Measurements from ENCODE around the gene SDR42E2.
"Not testable (repeated sequence)": the region's sequence is repeated elsewhere in the genome, so short reads cannot be mapped to it uniquely, and the experiment has no call there.

Gene SDR42E2

DNA sequence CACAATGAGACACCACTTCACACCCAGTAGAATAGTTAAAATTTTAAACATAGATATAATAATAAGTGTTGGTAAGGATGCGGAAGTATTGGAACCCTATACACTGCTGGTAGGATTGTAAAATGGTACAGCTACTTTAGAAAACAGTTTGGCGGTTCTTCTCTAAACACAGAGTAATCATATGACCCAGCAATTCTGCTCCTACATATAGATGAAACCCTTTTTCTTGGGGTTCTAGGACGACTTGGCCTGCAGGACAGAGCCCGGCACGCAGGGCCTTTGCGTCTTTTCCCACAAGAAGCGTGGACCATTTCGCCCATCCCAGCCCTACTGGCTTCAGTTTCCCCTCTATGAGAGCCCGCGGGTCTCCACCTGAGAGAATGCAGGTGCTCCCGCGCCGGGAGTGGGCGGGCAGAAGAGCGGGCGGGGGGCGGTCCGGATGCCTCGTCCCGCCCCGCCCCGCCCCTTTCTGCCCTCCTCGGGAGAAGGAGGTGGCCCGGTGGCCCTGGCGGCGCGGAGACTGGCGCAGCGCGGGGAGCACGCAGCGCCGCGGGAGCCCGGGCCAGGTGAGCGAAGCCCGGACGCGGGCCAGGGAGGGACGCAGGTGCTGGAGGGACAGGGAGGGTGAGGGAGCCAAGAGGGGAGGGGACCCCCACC lies at the start of gene SDR42E2:
SDR42E2 (plus strand) TSS at position 508 of the 657 bp plus-strand sequence. CDS start 3,077 bp downstream, outside the sequence.
- peak; percentile 20 for DNase-seq (ENCODE audit: low read depth)

DNA sequence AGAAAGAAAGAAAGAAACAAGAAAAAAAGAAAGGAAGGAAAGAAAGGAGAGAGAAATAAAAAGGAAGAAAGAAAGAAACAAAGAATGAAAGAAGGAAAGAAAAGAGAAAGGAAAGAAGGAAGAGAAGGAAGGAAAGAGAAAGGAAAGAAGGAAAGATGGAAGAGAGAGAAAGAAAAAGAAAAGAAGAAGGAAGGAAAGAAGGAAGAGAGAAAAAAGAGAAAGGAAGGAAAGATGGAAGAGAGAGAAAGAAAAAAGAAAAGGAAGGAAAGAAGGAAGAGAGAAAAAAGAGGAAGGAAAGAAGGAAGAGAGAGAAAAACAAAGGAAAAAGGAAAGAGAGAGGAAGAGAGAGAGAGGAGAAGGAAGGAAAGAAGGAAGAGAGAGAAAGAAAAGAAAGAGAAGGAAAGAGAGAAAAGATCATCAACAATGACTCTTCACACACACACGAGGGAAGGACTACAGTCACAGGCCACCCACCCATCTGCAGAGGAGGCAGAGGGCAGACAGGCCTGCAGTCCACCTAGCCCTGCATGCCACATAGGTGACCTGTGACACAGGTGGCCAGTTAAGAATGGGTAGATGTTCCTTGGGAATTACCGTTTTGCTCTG lies 46.1 kb upstream of the SDR42E2 start:
- DNase-seq (ENCODE audit: low read depth): no peak

DNA sequence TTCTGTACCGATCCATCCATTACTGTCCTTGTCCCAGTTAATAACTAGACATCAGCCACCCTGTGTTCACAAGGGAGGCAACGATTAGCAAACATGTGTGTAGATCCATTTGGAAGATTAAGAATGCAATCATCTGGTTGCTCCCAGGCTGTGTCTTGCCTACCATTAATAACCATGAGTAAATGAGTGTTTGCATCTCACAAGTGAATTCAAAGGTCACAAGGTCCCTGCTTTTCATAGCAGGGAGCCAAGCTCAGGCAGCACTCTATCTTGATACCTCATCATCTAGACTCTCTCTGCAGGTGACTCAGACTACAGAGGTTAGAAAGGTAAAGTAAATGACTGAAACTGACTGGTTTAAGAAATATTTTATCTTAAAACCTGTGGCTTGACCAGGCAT lies 44.7 kb upstream of the SDR42E2 start:
- DNase-seq (ENCODE audit: low read depth): no peak

DNA sequence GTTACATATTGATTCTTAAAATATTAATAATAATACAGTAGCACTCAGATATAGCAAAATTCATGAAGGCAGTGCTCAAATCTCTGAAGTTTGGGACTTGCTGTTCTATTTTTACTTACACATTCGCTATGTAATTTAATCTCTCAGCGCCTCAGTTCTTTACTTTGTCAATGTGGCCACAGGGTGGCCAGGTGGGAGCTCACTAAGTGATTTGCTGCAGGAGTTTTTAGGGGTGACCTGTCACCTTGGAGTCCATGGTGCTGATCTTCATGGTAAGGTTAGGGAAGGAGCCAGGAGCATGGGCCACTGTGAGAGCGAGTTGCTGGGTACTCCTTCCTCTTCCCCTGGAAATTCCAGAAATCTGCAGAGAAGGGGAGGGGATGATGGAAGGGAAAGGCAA lies 41.9 kb upstream of the SDR42E2 start:
- DNase-seq (ENCODE audit: low read depth): no peak

DNA sequence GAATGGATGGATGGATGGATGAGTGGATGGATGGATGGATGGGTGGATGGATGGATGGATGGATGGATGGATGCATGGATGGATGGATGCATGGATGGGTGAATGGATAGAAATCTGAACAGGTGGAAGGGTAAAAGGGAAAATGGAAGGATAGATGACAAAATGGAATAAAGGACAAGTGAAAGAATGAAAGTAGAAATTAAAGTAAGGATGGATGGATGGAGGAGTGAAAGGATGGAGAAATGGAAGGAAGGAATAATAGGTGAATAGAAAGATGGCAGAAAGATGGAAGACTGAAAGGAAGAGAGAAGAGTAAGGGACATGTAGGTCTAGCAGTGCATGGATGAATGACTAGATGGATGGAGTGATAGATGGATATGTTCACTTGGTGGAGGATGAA lies 40.1 kb upstream of the SDR42E2 start:
- DNase-seq (ENCODE audit: low read depth): no peak

DNA sequence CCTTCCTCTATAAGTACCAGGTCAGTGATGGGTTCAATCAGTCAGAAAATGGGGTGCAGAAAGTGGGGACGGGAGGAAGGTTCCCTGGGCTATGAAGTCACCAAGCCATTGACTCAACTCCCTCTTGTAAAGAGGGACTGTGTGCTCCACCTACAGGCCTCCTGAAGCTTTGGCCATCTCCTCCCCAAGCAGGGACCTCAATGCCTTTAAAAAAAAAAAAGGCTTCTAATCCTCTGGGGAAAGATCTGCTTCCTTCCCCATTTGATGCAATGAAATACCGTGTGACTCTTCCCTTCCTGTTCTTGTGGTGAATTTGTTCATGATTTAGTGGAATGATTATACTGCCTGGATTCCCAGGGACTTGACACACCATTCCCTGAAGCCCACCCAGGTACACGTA lies 39.2 kb upstream of the SDR42E2 start:
- no peak for DNase-seq (ENCODE audit: low read depth)

DNA sequence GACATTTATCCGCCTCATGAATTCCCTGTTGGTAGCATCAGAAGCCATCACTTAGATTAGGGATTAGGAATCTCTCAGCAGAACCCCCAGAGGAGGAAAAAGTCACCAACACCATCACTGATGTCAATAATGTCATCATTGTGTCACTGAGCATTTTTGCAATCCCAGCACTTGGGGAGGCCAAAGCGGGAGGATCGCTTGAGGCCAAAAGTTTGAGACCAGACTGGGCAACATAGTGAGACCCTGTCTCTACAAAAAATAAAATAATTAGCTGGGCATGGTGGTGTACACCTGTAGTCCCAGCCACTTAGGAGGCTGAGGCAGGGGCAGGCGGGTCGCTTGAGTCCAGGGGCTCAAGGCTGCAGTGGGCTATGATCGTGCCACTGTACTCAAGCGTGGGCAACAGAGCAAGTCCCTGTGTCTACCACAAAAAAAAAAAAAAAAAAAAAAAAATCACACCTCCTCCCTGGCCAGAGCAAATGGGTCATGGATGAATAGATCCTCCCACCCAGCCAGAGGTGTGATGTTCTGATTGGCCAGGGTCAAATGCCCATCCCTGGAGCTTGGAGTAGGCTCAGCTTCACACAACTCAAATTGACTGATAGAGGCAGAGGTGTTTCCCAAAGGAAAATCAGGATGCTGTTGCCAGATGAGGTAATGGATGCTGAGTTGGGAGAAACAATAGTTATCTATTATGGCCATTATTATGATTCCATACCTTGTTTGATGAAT lies 38.4 kb upstream of the SDR42E2 start:
- DNase-seq (ENCODE audit: low read depth): no peak

DNA sequence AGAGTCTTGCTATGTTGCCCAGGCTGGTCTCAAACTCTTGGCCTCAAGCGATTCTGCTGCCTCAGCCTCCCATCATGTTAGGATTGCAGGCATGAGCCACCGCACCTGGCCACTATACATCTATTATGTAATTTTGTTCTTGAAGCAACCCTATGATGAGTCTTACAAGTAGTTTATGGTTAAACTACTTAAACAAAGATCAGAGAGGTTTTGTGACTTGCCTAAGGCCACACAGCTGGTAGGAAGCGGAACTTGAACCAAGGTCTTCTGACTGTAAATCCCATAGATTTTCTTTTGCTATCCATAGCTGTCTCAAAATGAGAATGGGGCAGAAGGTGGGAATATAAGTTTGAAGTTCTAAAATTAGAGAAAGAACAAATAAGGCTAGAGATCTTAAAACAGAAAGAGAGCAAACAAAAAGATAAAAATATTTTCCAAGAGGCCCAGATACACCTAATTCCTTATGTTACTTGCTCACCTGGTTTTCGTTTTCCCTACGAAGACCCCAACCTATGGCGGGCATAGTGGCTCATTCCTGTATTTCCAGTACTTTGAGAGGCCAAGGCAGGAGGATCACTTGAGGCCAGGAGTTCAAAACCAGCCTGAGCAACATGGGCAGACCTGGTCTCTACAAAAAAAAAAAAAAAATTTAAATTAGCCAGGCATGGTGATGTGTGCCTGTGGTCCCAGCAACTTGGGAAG lies 37.6 kb upstream of the SDR42E2 start:
- DNase-seq (ENCODE audit: low read depth): no peak

DNA sequence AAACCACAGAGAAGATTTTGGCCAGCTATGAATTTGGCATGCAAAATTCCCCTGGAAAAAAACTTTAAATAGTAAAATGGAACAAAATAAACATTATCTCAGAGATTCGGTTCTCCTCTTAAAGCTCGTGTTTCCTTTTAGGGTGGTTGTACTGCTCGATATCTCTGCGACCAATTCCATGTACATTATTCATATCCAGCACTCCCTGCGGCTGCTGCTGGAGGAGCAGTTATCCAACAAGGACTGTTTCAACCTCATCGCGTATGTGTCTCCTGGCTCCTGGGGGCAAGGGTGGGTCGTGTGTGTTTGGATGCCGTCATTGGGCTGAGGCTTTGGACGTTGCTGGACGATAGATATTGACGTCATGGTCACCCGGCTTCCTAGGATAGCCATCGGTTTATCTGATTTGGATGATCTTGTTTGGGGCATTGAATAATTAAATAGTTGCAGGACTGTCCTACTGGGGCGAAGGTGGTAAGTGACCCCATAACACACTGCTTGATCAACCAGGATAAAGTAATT lies 36.2 kb upstream of the SDR42E2 start:
- DNase-seq (ENCODE audit: low read depth): no peak

DNA sequence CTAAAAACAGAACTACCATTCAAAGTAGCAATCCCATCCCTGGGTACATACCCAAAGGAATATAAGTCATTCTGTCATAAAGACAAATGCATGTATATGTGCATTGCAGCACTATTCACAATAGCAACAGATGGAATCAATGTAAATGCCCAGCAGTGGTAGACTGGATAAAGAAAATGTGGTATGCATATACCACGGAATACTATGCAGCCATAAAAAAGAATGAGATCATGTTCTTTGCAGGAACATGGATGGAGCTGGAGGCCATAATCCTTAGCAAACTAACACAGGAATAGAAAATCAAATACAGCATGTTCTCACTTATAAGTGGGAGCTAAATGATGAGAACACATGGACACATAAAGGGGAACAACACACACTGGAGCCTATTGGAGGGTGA lies 33.8 kb upstream of the SDR42E2 start:
- DNase-seq (ENCODE audit: low read depth): not testable (repeated sequence)

DNA sequence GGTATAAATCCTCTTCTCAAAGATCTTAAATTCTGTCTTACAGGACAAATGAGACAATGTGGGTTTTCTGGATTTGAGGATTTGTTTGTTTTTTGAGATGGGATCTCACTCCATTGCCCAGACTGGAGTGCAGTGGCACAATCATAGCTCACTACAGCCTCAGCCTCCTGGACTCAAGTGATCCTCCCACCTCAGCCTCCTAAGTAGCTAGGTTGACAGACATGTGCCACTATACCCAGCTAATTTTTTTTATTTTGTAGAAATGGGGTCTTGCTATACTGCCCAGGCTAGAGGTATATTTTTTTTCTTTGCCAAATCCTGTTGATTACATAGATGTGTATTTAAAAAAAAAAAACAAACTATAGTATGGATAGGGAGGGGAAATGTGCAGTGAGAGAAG lies 31.8 kb upstream of the SDR42E2 start:
- no peak for DNase-seq (ENCODE audit: low read depth)

DNA sequence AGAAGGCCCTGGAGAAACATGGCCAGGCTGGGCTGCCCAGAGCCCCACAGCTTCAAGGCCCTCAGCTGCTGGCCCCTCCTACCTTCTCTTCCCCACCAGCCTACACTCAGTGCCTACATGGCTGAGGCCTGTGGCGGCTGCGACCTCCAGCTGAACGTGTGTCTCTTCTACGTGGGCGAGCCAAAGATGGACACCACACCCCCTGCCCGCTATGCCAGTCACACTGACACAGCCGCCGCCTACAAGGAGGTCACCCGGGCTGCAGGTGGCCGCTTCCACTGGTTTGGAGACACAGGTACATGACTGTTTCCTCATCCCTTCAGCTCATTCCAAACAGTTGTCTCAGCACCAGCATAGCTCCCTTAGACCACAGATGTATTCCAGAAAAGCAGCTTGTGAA lies 29.5 kb upstream of the SDR42E2 start:
- DNase-seq (ENCODE audit: low read depth): no peak

DNA sequence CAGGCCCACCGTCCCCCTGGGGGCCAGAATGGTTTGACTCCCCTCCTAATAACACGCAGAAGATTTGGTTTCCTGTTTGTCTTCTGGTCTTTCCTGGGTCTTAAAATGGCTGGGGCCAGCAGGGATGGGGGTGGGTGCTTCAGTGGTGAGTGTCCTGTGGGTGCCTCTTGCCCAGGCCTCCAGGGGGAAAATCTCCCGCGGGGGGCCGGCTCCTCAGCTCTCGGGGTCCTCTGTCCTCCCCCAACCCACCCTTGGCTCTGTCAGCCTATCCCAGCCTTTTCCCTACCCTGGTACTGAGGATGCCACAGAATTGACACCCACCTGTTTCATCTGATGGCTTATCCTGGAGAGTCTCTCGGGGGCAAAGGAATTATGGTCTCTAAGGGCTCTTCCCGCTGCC lies 23.8 kb upstream of the SDR42E2 start:
- no peak for DNase-seq (ENCODE audit: low read depth)

DNA sequence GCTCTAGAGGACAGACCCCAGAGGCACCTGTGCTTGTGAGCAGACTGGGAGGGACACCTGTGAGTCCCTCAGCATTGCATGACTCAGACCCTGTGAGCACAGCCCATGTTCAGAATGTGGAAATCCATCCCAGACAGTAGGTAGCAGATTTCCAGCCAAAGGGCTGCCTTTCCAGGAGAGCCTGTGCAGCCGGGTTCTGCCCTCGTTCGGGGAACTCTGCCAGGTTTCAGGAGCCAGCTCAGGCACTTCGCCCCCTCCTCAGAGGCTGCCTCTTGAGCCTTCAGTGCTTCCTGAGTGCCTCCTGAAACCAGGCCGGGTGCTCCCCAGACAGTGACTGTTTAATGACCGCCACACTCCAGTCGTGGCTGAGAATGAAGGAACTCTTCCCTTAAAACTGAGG lies 23.3 kb upstream of the SDR42E2 start:
- DNase-seq (ENCODE audit: low read depth): no peak

DNA sequence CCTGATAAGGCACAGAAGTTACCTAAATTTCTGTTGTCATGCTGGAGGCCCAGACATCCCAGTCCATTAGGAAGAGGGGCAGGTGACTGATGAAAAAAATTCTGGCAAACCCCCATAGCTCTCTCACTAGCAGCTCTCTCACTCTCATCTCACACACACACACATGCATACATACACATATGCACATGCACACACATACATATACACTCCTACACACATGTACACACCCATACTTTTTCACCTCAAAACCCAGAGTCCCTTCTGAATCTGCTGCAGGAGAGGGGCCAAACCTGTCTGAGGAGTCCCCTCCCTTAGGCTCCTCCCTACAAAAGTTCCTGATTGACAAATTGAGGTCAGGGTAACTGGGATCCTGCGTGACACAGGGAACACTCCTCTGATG lies 22.6 kb upstream of the SDR42E2 start:
- DNase-seq (ENCODE audit: low read depth): no peak

DNA sequence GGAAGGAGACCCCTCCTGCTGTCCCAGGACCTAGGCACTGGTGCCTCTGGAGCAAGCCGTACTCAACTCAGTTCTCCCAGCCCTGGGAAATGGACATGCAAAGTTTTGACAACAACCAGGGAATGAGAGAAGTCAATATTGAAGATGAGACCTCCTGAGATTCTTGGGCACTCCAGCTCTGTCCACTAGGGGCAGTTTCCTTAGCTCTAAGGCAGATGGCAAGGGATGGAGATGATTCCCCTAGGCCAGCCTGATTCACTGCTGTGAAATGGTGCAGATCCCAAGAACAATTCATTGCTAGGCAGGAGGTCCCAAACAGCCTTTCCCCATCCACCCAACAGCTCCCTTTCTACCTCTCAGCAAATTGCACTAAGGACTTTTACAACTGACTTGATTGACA lies 20.5 kb upstream of the SDR42E2 start:
- DNase-seq (ENCODE audit: low read depth): no peak

DNA sequence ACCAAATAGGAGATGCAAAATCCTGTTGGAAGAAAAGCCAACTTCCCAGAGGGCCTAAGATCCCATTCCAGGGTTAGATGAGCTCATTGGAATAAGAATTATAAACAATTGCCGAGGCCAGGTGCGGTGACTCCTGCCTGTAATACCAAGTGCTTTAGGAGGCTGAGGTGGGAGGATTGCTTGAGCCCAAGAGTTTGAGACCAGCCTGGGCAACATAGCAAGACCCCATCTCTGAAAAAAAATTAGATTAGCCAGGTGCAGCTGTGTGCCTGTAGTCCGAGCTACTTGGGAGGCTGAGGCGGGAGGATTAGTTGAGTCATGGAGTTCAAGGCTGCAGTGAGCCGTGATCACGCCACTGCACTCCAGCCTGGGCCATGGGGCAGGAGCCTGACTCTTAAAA lies 17.8 kb upstream of the SDR42E2 start:
- no peak for DNase-seq (ENCODE audit: low read depth)

DNA sequence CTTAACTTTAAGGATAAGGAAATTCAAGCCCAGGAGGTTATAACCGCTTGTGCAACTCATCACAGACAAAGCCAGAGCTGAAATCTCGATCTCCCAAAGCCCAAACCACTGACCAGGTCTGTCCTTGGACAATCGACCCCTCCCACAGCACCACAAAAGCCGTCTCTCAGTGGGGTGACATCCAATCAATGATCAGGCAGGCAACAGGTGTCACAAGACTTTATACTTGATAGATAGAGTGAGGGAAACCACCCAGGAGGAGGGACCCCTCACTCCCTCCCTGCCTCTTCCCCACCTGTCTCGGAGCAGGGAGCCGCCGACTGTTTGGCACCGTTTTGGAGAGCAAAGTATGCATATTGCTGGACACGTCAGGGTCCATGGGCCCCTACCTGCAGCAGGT lies 14.5 kb upstream of the SDR42E2 start:
- no peak for DNase-seq (ENCODE audit: low read depth)

DNA sequence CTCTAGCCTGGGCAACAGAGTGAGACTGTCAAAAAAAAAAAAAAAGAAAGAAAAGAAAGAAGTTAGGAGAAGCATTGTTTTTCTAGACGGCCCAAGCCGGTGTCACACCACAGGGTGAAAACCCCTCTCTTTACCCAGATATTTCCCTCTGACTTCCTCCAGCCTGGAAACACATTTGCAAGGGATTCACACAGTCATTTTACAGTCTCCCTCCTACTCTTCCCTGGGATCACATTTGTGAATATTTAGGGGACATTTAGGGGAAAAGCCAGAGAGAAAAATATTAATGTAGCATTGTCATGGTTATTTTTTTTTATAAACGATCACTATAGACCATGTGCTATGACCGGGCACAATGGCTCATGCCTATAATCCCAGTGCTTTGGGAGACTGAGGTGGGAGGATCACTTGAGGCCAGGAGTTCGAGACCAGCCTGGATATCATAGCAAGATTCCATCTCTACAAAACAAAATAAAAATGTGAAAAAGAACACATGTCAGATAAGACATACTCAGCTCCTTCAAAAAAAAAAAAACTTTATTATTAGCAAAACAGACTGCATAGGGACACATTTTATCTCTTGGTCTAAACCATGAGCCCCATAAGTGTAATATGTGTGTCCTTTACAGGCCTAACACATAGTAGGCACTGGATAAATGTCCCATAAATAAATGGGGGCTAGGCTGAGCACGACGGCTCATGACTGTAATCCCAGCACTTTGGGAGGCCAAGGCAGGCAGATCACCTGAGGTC lies 10.9 kb upstream of the SDR42E2 start:
- no peak for DNase-seq (ENCODE audit: low read depth)

DNA sequence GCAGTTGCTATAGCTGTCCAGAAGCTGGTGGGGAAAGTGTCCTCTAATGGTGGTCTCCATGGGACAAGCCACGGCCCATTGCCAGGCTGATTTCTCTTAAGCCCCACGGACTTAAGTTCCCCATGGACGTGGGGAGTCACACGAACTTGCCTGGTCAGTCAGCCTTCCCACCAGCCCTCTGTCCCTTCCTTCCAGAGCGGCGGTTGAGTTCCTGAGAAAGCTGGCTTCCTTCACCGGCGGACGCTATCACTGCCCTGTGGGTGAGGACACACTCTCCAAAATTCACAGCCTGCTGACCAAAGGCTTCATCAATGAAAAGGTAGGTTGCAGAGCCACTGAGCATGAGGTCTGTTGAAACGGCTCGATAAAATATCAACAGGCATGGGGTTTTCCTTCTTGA lies 10.0 kb upstream of the SDR42E2 start:
- no peak for DNase-seq (ENCODE audit: low read depth)

DNA sequence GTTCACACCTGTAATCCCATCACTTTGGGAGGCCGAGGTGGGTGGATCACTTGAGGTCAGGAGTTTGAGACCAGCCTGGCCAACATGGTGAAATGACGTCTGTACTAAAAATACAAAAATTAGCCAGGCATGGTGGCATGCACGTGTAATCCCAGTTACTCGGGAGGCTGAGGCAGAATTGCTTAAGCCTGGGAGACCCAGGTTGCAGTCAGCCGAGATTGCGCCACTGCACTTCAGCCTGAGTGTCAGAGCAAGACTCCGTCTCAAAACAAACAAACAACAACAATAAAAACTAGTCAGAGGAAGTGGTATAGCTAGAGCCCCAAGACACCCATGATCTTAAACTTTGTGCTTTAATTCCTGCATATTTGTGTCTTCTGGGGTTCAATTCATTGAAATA lies 9.2 kb upstream of the SDR42E2 start:
- not testable (repeated sequence) for DNase-seq (ENCODE audit: low read depth)

DNA sequence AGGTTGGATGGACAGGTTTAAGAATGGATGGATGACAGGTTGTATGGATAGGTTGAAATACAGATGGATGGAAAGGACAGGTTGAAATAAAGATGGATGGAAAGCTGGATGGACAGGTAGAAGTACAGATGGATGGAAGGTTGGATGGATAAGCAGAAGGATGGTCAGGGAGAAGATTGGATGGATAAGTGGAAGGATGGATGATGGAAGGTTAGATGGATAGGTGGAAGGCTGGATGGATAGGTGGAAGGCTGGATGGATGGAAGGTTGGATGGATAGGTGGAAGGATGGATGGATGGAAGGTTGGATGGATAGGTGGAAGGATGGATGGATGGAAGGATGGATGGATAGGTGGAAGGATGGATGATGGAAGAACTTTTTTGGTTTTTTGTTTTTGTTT lies 905 bp upstream of the SDR42E2 start:
- DNase-seq (ENCODE audit: low read depth): no peak

Measured in stimulated activated CD8-positive, alpha-beta memory T cell treated with anti-CD3 and anti-CD28 coated beads, Interleukin-12 subunit alpha, Interleukin-12 subunit beta, amount 100 ng/mL, for 4 hours (primary cell).